GM21447 (cell line): Measurements from ENCODE around the gene CCP110.
A peak's percentile ranks its signal among the peaks of the same experiment; 100 is the strongest.

ENCODE experiments used
- ATAC-seq: cut with Tn5 transposase; IDR thresholded peaks from one replicate; pipeline ENCODE4 v1.9.1; 2021; ENCODE audit not compliant: unreplicated experiment

CCP110 gene

GRCh38 chr16:19548144-19548543 lies 24.4 kb downstream of the CCP110 start:
- ATAC-seq, result no peak

GRCh38 chr16:19549673-19550072 lies 25.9 kb downstream of the CCP110 start:
- ATAC-seq, result no peak

- peak; percentile 94 for ATAC-seq
Observed at GRCh38 chr16:19555186-19555937, 31.6 kb downstream of the CCP110 start, which contains the start of gene VPS35L. Gene VPS35L (plus strand): TSS chr16:19555703. CDS start chr16:19555730, 27 bp downstream.

GRCh38 chr16:19555938-19556771 lies 32.4 kb downstream of the CCP110 start:
- no peak for ATAC-seq

- no peak for ATAC-seq
Observed at GRCh38 chr16:19559242-19559910, 35.6 kb downstream of the CCP110 start.

GRCh38 chr16:19560078-19560477 lies 36.3 kb downstream of the CCP110 start:
- no peak for ATAC-seq

GRCh38 chr16:19563377-19563776 lies 39.6 kb downstream of the CCP110 start:
- no peak for ATAC-seq

GRCh38 chr16:19566362-19566761 lies 42.6 kb downstream of the CCP110 start:
- ATAC-seq, result no peak

GRCh38 chr16:19567560-19567959 lies 43.8 kb downstream of the CCP110 start:
- ATAC-seq, result no peak

GRCh38 chr16:19573997-19574396 lies 50.3 kb downstream of the CCP110 start:
- ATAC-seq, result no peak

- no peak for ATAC-seq
Observed at GRCh38 chr16:19574615-19575014, 50.9 kb downstream of the CCP110 start.

- no peak for ATAC-seq
Observed at GRCh38 chr16:19578378-19578971, 54.7 kb downstream of the CCP110 start.

- no peak for ATAC-seq
Observed at GRCh38 chr16:19582050-19582831, 58.5 kb downstream of the CCP110 start.

- ATAC-seq, result no peak
Observed at GRCh38 chr16:19583665-19584300, 60.0 kb downstream of the CCP110 start.

- ATAC-seq, result no peak
Observed at GRCh38 chr16:19588661-19589060, 64.9 kb downstream of the CCP110 start.

GRCh38 chr16:19589106-19589505 lies 65.4 kb downstream of the CCP110 start:
- ATAC-seq, result no peak

- ATAC-seq, result no peak
Observed at GRCh38 chr16:19589771-19590302, 66.1 kb downstream of the CCP110 start.

- ATAC-seq, result no peak
Observed at GRCh38 chr16:19595043-19595767, 71.5 kb downstream of the CCP110 start.
